Body of pancreas (tissue), 4 donors: ENCODE data around the gene ATRNL1. TPM values are rescaled to one million over a fixed set of nuclear protein-coding genes. Genes with fewer than 3 reads are reported as not detected.

Source experiments
- ATAC-seq: fragments of 150-250 bp; one replicate; pipeline ENCODE4 v1.9.1; 2016
- DNase-seq, 4 donors: peaks; one replicate each; pipeline ENCODE4 v3.0.0-alpha.2; 2019
- H3K27ac ChIP-seq, 4 donors: fragments of 200-600 bp; sonication (generic); 1 replicate in 3 of 4; 2 replicates in 1 of 4; pipeline versions ENCODE4 v1.5.1 to v1.6.1; 2016 to 2019; ENCODE audit warnings: mild to moderate bottlenecking in 1 of 4, mixed read lengths in 1 of 4, moderate library complexity in 1 of 4
- H3K27me3 ChIP-seq, 2 donors: fragments of 200-600 bp; sonication (generic); one replicate each; pipeline ENCODE4 v1.6.0; 2016; ENCODE audit warnings: mild to moderate bottlenecking in 1 of 2
- H3K36me3 ChIP-seq, 2 donors: fragments of 200-600 bp; sonication (generic); replicated peaks in 1 of 2; 2 replicates each; pipeline ENCODE4 v1.5.1; 2016; ENCODE audit warnings: low read depth in 2 of 2; ENCODE audit not compliant: insufficient read depth in 1 of 2
- H3K4me1 ChIP-seq: fragments of 200-600 bp; sonication (generic); one replicate; pipeline ENCODE4 v1.6.0; 2016
- H3K4me3 ChIP-seq, 2 donors: fragments of 200-600 bp; sonication (generic); 1 replicate in 1 of 2; 2 replicates in 1 of 2; pipeline ENCODE4 v1.5.1; 2016 to 2019
- H3K9me3 ChIP-seq, 3 donors: fragments of 200-600 bp; sonication (generic); 1 replicate in 2 of 3; 2 replicates in 1 of 3; pipeline ENCODE4 v1.5.1; 2016
- CTCF ChIP-seq, 7 experiments: fragments of 450-650 bp in 4 of 7; fragments of 200-600 bp in 3 of 7; sonication (generic) in 3 of 7; IDR thresholded peaks; one replicate each; pipeline ENCODE4 v1.5.1; 2016 to 2019; ENCODE audit warnings: antibody characterized with exemption in 7 of 7
- POLR2A ChIP-seq, 3 donors: fragments of 450-650 bp; IDR thresholded peaks; one replicate each; pipeline ENCODE4 v1.6.1; 2016; ENCODE audit warnings: antibody characterized with exemption in 3 of 3, mild to moderate bottlenecking in 2 of 3
- WGBS, 2 donors: methylation state at CpG; one replicate each; pipeline ENCODE4 v1.1.5; 2017; 5-methylcytosine and 5-hydroxymethylcytosine counted together
- intact Hi-C: fragments of 100-400 bp; cut with DNase I; formaldehyde crosslinking; loops from one replicate; pipeline ENCODE4 v1.15.1; 2023
- total RNA-seq, 2 donors: library from RNA; depleted of rRNA; stranded (reverse); fragments of >200 nt; gene quantifications; one replicate each; pipeline ENCODE4 v1.1.0, GENCODE V29; 2016

Gene ATRNL1
- total RNA-seq, 2 donors from 2014 or later = 3.0 to 6.5 TPM

- Histone ChIP-seq H3K9me3 (no peaks in the 10 kb centered on the region), H3K4me1 (no peaks in the 10 kb centered on the region), H3K4me3 (no peak overlapping the region), H3K27ac (no peak overlapping the region), H3K27me3 (no peaks in the 10 kb centered on the region), H3K36me3 (no peaks in the 10 kb centered on the region)
- TF ChIP-seq POLR2A (IDR thresholded peaks at IDR 0.05) (no peak), CTCF (IDR thresholded peaks at IDR 0.05) (no peak)
- ATAC-seq (no peak), DNase-seq (no peak)
- WGBS, 2 donors = 66 to 69% methylated on average over 5 of the region's 5 CpGs
- intact Hi-C loops = no loop called here
These were observed 809.4 kb downstream of the ATRNL1 start for GRCh38 chr10:115902596-115902995.

- intact Hi-C loops = no loop called here
- ATAC-seq = no peak
These were observed 810.0 kb downstream of the ATRNL1 start for GRCh38 chr10:115903207-115903606.

GRCh38 chr10:115903845-115904244 is 810.7 kb downstream of the ATRNL1 start:
- ATAC-seq (no peak), DNase-seq (no peak)
- Histone ChIP-seq H3K9me3 (no peaks in the 10 kb centered on the region), H3K27me3 (no peaks in the 10 kb centered on the region), H3K4me1 (no peaks in the 10 kb centered on the region), H3K36me3 (no peaks in the 10 kb centered on the region), H3K27ac (no peak overlapping the region), H3K4me3 (no peak overlapping the region)
- intact Hi-C loops = no loop called here
- 81 to 86% methylated on average over 3 of the region's 3 CpGs for WGBS, 2 donors
- no peak for TF ChIP-seq POLR2A (IDR thresholded peaks at IDR 0.05)
- TF ChIP-seq CTCF (IDR thresholded peaks at IDR 0.05) = no peak

More at GRCh38 chr10:115903207-115903606, 810.0 kb downstream of the ATRNL1 start:
- Histone ChIP-seq H3K4me3 (no peak overlapping the region), H3K36me3 (no peaks in the 10 kb centered on the region), H3K27me3 (no peaks in the 10 kb centered on the region), H3K27ac (no peak overlapping the region), H3K4me1 (no peaks in the 10 kb centered on the region), H3K9me3 (no peaks in the 10 kb centered on the region)
- TF ChIP-seq CTCF (IDR thresholded peaks at IDR 0.05) (no peak), POLR2A (IDR thresholded peaks at IDR 0.05) (no peak)
- 61 to 89% methylated on average over 1 of the region's 1 CpG for WGBS, 2 donors
- no peak for DNase-seq

- no peaks in the 10 kb centered on the region for H3K4me1 ChIP-seq
- no peaks in the 10 kb centered on the region for H3K27me3 ChIP-seq
- no peaks in the 10 kb centered on the region for H3K36me3 ChIP-seq
- WGBS, 2 donors = 84 to 86% methylated on average over 5 of the region's 5 CpGs
- ATAC-seq (no peak), DNase-seq (no peak)
- TF ChIP-seq POLR2A (IDR thresholded peaks at IDR 0.05) = no peak
- TF ChIP-seq CTCF (IDR thresholded peaks at IDR 0.05) = no peak
- intact Hi-C loops = no loop called here
- no peak overlapping the region for H3K27ac ChIP-seq
- H3K4me3 ChIP-seq = no peak overlapping the region
- H3K9me3 ChIP-seq = no peaks in the 10 kb centered on the region
These were observed 815.9 kb downstream of the ATRNL1 start for GRCh38 chr10:115909037-115909436.

- H3K4me3 ChIP-seq = no peak overlapping the region
- WGBS, 2 donors = 86 to 87% methylated on average over 4 of the region's 4 CpGs
- ATAC-seq (no peak), DNase-seq (no peak)
- H3K9me3 ChIP-seq = no peaks in the 10 kb centered on the region
- no peaks in the 10 kb centered on the region for H3K36me3 ChIP-seq
- no peak for TF ChIP-seq CTCF (IDR thresholded peaks at IDR 0.05)
- TF ChIP-seq POLR2A (IDR thresholded peaks at IDR 0.05) = no peak
- no peaks in the 10 kb centered on the region for H3K27me3 ChIP-seq
- no peak overlapping the region for H3K27ac ChIP-seq
- intact Hi-C loops = no loop called here
- H3K4me1 ChIP-seq = no peaks in the 10 kb centered on the region
These were observed 817.0 kb downstream of the ATRNL1 start for GRCh38 chr10:115909962-115910731.
